ENCODE measurements around the gene SLC12A7. TPM values are rescaled to one million over a fixed set of nuclear protein-coding genes. Genes with fewer than 3 reads are reported as not detected.

SLC12A7 gene
- total RNA-seq, 1 donor from 2014 or later: 101 TPM

DNA sequence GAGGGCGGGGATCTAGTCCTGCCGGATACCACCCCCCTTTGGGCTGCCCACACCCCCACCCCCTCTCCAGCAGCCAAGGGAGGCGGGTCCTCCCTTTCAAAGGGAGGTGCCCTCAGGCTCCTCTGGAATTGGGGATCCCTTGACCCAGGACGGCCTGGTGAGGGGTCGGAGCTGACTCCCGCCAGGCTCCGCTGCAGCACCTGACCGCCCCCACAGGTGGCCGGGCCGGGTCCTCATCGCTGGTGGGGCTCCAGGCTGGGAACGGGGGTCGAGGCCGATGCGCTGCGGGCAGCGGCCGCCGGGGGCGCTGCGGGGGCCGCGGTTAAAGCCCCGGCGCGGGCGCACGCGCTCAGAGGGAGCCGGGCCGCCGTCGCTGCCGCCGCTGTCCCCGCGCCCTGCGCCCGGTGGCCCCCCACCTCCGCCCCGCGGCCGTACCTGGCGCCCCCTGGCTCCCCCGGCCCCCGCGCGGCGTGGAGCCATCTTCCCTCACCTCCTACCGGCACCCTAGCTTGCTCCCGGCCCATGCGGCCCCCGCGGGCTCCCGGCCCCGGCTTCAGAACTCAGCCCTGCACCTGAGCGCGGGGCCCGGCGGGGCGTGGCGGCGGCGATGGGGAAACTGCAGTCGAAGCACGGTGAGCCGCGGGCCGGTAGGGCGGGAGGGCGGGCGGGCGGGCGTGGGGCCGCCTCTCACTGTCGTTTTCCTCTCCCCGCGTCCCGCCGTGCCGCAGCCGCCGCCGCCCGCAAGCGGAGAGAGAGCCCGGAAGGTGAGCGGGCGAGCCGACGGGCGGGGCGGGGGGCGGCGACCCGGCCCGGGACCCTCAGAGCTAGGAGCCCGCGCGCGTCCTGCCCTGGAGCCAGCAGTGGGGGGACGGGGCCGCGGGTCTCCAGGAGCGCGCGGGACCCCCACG lies 103.2 kb downstream of the SLC12A7 start, which contains the start of gene NKD2:
Gene NKD2 (plus strand): TSS at position 352 of the 908 bp plus-strand sequence. CDS start 256 bp downstream, at position 608.
- Histone ChIP-seq H3K27me3 (peaks cover 24% of the 10 kb centered on the region), H3K36me3 (no peaks in the 10 kb centered on the region), H3K27ac (no peak within 1 kb of the TSS), H3K4me3 (peak within 1 kb of the TSS; percentile 45 to 46), H3K4me1 (peaks cover 5 to 8% of the 10 kb centered on the region in 2 donors), H3K9me3 (no peaks in the 10 kb centered on the region)
- TF ChIP-seq, protein P1, sequence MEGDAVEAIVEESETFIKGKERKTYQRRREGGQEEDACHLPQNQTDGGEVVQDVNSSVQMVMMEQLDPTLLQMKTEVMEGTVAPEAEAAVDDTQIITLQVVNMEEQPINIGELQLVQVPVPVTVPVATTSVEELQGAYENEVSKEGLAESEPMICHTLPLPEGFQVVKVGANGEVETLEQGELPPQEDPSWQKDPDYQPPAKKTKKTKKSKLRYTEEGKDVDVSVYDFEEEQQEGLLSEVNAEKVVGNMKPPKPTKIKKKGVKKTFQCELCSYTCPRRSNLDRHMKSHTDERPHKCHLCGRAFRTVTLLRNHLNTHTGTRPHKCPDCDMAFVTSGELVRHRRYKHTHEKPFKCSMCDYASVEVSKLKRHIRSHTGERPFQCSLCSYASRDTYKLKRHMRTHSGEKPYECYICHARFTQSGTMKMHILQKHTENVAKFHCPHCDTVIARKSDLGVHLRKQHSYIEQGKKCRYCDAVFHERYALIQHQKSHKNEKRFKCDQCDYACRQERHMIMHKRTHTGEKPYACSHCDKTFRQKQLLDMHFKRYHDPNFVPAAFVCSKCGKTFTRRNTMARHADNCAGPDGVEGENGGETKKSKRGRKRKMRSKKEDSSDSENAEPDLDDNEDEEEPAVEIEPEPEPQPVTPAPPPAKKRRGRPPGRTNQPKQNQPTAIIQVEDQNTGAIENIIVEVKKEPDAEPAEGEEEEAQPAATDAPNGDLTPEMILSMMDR (IDR thresholded peaks at IDR 0.05): peak; percentile 30 to 45 (median 42)
- DNase-seq (ENCODE audit: low spot score in 2 of 2): peak; percentile 0 to 58
- intact Hi-C loops (cut with DNase I): no loop called here

GRCh38 chr5:1007681-1008450 lies 104.0 kb downstream of the SLC12A7 start:
- Histone ChIP-seq H3K9me3 (no peaks in the 10 kb centered on the region), H3K4me1 (peaks cover 5 to 8% of the 10 kb centered on the region in 2 donors), H3K36me3 (no peaks in the 10 kb centered on the region), H3K4me3 (no peak overlapping the region), H3K27ac (no peak overlapping the region), H3K27me3 (peaks cover 24% of the 10 kb centered on the region)
- TF ChIP-seq, protein P1 (IDR thresholded peaks at IDR 0.05): no peak
- DNase-seq (ENCODE audit: low spot score in 2 of 2): peak; percentile 4 to 61
- intact Hi-C loops (cut with DNase I): no loop called here

DNA sequence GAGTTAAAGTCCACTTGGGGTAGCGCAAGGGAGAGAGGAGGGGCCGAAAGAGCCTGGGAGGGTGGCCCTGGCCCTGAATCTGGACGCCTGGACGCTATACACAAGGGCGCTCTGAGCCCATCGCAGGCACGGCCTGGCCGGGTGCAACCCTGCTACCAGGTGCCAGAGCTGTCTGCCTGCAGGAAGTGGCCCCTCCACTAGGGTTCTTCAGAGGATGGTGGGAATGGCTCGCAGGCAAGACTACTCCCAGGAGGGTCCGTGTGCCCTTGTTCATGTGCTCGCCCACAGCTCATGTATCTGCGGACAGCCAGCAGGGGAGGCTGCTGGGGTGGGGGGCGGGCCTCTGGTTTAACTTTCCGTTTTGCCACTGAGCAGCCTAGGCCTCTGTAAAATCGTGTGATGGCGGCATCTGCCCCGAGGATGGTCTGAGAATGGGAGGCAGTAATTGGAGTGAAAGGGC lies 104.6 kb downstream of the SLC12A7 start:
- TF ChIP-seq, protein P1 (IDR thresholded peaks at IDR 0.05): no peak
- no peaks in the 10 kb centered on the region for H3K9me3 ChIP-seq
- H3K27me3 ChIP-seq: peaks cover 24% of the 10 kb centered on the region
- intact Hi-C loops (cut with DNase I): no loop called here
- peaks cover 5 to 8% of the 10 kb centered on the region in 2 donors for H3K4me1 ChIP-seq
- DNase-seq (ENCODE audit: low spot score in 2 of 2): peak; percentile 6 to 50
- no peak overlapping the region for H3K27ac ChIP-seq
- H3K36me3 ChIP-seq: no peaks in the 10 kb centered on the region
- H3K4me3 ChIP-seq: no peak overlapping the region

DNA sequence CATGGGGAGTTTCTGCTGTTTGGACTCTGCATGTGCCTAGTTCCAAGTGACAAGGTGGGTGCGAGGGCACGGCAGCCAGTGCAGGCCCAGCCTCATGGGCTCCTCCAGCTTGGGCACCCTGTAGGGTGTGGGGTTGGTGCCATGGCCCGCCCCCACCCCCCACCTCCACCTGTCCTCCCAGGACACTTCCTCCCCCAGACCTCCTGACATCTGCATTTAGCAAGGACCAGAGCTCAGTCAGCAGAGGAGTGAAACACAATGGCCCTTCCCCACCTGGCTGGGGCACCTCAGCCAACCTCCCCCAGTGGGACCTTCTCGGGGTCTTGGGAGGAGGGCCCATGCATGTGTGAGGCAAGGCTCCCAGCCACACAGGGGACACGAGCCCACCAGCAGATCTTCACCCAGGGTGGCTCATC lies 105.2 kb downstream of the SLC12A7 start:
- peak in 1 of 2 donors; percentile 40 for DNase-seq (ENCODE audit: low spot score in 2 of 2)
- peaks cover 5 to 8% of the 10 kb centered on the region in 2 donors for H3K4me1 ChIP-seq
- no peaks in the 10 kb centered on the region for H3K36me3 ChIP-seq
- no peak overlapping the region for H3K4me3 ChIP-seq
- H3K27me3 ChIP-seq: peaks cover 24% of the 10 kb centered on the region
- H3K27ac ChIP-seq: no peak overlapping the region
- no peaks in the 10 kb centered on the region for H3K9me3 ChIP-seq
- intact Hi-C loops (cut with DNase I): no loop called here
- TF ChIP-seq, protein P1 (IDR thresholded peaks at IDR 0.05): no peak

DNA sequence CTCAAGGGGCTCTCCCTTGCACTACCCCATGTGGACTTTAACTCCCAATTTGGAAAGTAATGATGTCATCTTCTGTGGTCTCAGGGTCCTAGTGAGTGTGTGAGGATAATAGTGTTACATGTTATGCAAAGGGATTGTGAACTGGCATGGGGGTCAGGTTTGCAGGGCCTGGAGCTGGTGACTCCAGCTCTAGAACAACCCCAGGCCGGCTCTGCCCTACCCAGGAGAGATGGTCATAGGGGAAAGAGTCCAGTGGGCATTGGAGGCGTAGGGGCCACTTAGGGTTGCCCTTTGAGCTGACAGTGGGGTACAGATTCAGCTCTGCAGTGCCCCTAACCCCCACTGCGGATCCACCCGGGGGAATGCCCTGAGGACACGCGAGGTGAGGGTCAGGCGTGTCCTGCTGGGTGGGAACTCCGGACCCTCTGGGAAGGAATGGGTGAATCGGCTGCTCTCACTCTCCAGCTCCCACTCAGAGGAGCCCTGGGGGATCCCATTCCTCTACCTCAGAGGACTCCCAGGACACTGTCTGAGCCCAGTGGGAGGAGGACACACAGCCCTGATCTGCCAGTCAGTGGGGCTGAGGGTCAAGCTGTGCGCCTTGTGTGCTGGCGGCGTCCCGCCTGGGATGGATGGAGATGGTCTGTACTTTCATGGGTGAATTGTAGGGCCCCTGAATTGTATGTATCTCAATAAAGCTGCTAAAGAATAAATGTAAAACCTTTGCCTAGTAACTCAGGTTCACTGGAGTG lies 105.8 kb downstream of the SLC12A7 start:
- intact Hi-C loops (cut with DNase I): no loop called here
- Histone ChIP-seq H3K4me3 (no peak overlapping the region), H3K27ac (no peak overlapping the region), H3K27me3 (peaks cover 24% of the 10 kb centered on the region), H3K4me1 (peaks cover 5 to 8% of the 10 kb centered on the region in 2 donors), H3K9me3 (no peaks in the 10 kb centered on the region), H3K36me3 (no peaks in the 10 kb centered on the region)
- peak; percentile 4 to 49 for DNase-seq (ENCODE audit: low spot score in 2 of 2)
- TF ChIP-seq, protein P1 (IDR thresholded peaks at IDR 0.05): no peak

Measured in ascending aorta (tissue), 2 donors.